RWPE1 (cell line): ENCODE data around the gene KCNK10.

ENCODE experiments used
- CTCF ChIA-PET: fragments of 350-600 bp; sonication (Branson Sonifier 250); formaldehyde crosslinking; extraction: SDS; loops from one replicate; lab custom pipeline; 2021; lab: Yijun Ruan, JAX
- POLR2A ChIA-PET: fragments of 400-600 bp; formaldehyde crosslinking; extraction: SDS; loops from one replicate; lab custom pipeline; 2020; ENCODE audit warnings: antibody characterized with exemption; ENCODE audit not compliant: low non-redundant PET; lab: Yijun Ruan, JAX
- DNase-seq: peaks from one replicate; pipeline ENCODE4 v3.0.0; 2012; ENCODE audit warnings: low spot score
- H3K27ac ChIP-seq: fragments of 450-650 bp; 2 replicates; pipeline ENCODE4 v1.5.1; 2017
- TF ChIP-seq, protein P1 (sequence below): fragments of 450-650 bp; conservative IDR thresholded peaks from 2 replicates; pipeline ENCODE4 v1.5.1; 2017; ENCODE audit warnings: low read depth, mild to moderate bottlenecking

The KCNK10 gene

DNA sequence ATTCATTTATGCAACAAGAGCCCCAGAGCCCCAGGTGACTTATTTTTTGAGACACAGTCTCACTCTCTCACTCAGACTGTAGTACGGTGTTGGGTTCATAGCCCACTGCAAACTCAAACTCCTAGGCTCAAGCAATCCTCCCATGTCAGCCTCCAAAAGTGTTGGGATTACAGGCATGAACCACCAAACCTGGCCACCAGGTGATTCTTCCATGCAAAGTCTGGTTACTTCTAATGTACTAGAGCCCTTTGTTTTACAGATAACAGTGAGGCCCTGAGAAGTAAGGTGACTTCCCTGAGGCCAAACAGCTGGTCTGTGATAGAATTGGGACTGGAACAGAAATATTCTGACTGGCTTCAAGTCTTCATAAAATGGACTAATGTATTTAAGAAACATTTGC, 10.0 kb upstream of the KCNK10 start:
- TF ChIP-seq, protein P1, sequence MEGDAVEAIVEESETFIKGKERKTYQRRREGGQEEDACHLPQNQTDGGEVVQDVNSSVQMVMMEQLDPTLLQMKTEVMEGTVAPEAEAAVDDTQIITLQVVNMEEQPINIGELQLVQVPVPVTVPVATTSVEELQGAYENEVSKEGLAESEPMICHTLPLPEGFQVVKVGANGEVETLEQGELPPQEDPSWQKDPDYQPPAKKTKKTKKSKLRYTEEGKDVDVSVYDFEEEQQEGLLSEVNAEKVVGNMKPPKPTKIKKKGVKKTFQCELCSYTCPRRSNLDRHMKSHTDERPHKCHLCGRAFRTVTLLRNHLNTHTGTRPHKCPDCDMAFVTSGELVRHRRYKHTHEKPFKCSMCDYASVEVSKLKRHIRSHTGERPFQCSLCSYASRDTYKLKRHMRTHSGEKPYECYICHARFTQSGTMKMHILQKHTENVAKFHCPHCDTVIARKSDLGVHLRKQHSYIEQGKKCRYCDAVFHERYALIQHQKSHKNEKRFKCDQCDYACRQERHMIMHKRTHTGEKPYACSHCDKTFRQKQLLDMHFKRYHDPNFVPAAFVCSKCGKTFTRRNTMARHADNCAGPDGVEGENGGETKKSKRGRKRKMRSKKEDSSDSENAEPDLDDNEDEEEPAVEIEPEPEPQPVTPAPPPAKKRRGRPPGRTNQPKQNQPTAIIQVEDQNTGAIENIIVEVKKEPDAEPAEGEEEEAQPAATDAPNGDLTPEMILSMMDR: no peak
- no peak for DNase-seq
- no peak overlapping the region for H3K27ac ChIP-seq
- ChIA-PET POLR2A (no interaction called here), CTCF (interaction anchor here (0.6 kb wide), 1 partner anchor 15 kb away, joined by 6 read pairs; no protein-coding TSS in a partner anchor)

DNA sequence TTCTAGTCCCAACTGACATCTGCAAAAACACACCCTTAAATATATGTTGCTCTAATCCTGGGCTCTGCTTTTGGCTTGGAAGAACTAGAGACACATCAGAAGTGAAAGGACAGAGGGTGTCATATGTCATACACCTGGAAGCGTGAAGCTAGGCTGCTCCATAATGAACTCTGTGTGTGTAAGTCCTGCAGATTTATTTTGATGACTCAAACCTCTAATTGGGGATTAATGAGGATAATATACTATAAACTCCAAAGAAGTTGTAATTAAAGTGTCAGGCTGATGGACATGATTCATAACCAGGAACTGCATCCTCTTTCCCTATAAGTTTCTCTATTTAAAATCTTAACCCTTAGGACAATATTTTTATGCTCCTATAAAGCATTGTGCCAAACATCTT, 4.4 kb upstream of the KCNK10 start:
- no peak overlapping the region for H3K27ac ChIP-seq
- ChIA-PET CTCF (no interaction called here), POLR2A (no interaction called here)
- DNase-seq: no peak
- TF ChIP-seq, protein P1: no peak

DNA sequence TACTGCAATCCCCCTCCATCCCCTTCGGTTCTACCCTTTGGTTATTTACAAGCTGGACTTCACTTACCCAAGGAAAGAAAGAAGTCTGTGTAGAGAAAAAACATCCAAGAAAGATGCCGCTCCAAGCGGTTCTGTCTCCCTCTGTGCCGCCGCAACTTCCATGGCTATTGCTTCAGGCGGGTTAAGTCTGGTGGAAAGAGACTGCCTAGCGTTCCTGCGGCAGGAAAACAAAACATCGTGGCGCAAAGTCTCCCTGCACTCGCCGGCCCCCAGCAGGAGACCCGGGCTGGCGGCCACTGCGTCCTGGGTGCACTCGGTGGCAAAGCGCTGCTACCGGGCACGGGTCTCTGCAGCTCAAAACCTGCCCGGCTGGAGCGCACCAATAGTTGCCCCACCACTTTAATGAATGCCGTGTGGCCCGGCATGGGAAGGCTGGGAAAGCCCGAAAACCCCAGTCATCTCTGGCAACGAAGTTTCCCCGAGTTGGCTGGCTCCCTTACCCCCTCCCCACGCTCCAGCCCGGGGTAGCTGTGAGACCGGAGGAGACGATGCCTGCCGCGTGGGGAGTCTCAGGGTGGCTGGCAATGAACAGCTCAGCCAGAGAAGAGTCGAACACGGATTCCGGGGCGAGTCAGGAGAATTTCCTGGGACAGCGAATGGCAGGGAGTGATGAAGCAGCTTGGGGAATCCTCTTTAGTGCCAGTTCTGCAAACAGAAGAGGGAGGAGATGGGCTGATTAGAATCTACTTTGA, 3.5 kb upstream of the KCNK10 start:
- TF ChIP-seq, protein P1: no peak
- ChIA-PET POLR2A (interaction anchor here (0.5 kb wide), 1 partner anchor 56 kb away, joined by 7 read pairs; no protein-coding TSS in a partner anchor), CTCF (interaction anchor here (0.5 to 0.7 kb wide), 3 partner anchors 167 to 1178 kb away, joined by 3 to 5 read pairs (median 4); no protein-coding TSS in a partner anchor)
- DNase-seq: no peak
- no peak overlapping the region for H3K27ac ChIP-seq

DNA sequence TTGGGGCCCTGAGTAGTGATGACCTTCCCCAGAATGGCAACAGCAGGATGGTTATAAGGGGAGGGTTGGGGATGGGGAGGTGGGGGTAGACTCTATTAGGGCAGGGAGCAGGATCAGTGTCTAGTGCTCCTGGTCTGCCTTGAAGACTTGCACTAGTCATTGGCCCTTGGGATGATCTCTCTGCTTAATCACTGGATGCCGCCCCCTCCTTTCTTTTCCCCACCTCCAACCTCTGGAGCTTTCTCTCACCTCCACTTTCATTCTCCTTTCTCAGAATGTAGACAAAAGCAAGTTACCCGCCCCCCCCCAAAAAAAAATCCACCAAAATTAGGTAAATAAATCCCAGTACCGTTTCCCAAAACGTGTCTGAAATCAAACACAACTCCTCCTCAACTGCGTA, 2.8 kb upstream of the KCNK10 start:
- no peak for DNase-seq
- ChIA-PET CTCF (interaction anchor here (0.7 kb wide), 1 partner anchor 167 kb away, joined by 3 read pairs; no protein-coding TSS in a partner anchor), POLR2A (interaction anchor here (0.5 kb wide), 1 partner anchor 56 kb away, joined by 7 read pairs; no protein-coding TSS in a partner anchor)
- TF ChIP-seq, protein P1: no peak
- H3K27ac ChIP-seq: no peak overlapping the region

DNA sequence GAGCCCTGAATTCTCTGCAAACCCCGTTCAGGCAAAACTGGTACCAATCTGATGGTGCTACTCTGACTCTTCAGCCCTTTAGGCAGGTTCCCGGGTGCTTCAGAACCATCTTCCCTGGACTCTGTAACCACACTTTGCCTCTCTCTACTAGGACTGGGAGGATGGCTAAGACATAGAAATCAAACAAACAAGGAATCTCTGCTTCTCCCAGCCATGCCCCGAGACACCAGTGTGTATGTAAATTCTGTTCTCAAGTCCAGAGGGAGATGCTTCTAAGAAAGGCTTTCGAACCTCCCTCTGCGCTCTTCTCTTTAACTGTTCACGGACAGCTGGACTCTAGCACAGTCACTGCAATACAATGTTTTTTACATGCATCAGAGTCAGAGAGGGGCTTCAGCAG, 1.9 kb upstream of the KCNK10 start:
- TF ChIP-seq, protein P1: no peak
- ChIA-PET POLR2A (no interaction called here), CTCF (no interaction called here)
- H3K27ac ChIP-seq: no peak overlapping the region
- no peak for DNase-seq

DNA sequence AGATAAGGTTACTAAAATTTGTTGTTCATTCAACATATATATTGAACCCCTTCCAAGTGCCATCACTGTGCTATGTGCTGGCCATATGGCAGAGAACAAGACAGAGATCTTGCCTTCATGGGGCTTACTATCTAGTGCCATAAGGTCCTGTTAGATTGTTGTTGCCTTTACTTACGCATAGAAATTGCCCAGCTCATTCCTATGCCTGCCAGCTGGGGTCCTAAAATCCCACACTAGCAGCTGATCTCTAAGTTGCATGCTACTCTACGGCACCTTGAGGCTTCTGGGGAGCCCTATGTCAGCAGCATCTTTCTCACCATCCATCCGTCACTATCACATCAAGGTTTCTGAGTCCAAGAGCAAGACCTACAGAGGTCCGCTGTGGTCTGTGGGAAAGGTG, 1.4 kb upstream of the KCNK10 start:
- ChIA-PET CTCF (no interaction called here), POLR2A (no interaction called here)
- H3K27ac ChIP-seq: no peak overlapping the region
- no peak for DNase-seq
- TF ChIP-seq, protein P1: no peak
